K562 (cell line): ENCODE results near the gene CTSF. TPM values are rescaled to one million over a fixed set of nuclear protein-coding genes. Genes with fewer than 3 reads are reported as not detected.
A peak's percentile ranks its signal among the peaks of the same experiment; 100 is the strongest.

ENCODE experiments used
- BCOR ChIP-seq: fragments of 450-650 bp; IDR thresholded peaks from 2 replicates; pipeline ENCODE4 v1.6.1; 2016
- BRD9 ChIP-seq: fragments of 450-650 bp; IDR thresholded peaks from 2 replicates; pipeline ENCODE4 v1.6.1; 2018; ENCODE audit warnings: low read depth; ENCODE audit not compliant: partially characterized antibody
- CBX1 ChIP-seq: sonication (generic); IDR thresholded peaks from 2 replicates; pipeline ENCODE4 v1.6.1; 2016; ENCODE audit warnings: antibody characterized with exemption, low read depth, mild to moderate bottlenecking
- CC2D1A ChIP-seq: fragments of 450-650 bp; IDR thresholded peaks from 2 replicates; pipeline ENCODE4 v1.6.1; 2017; ENCODE audit warnings: mild to moderate bottlenecking
- CHD4 ChIP-seq: fragments of 200-600 bp; sonication (generic); IDR thresholded peaks from 3 replicates; pipeline ENCODE4 v1.6.1; 2012; ENCODE audit warnings: low read depth, mild to moderate bottlenecking, mixed read lengths, low read length, inconsistent platforms; ENCODE audit not compliant: insufficient read depth, insufficient replicate concordance, poor library complexity, severe bottlenecking
- HDAC2 ChIP-seq: fragments of 450-650 bp; IDR thresholded peaks from 2 replicates; pipeline ENCODE4 v1.6.1; 2016; ENCODE audit warnings: mild to moderate bottlenecking
- HDGF ChIP-seq: fragments of 450-650 bp; IDR thresholded peaks from 2 replicates; pipeline ENCODE4 v1.6.1; 2016
- HINFP ChIP-seq: fragments of 450-650 bp; conservative IDR thresholded peaks from 2 replicates; pipeline ENCODE4 v1.6.1; 2016; ENCODE audit warnings: missing genetic modification characterization, low read depth, mild to moderate bottlenecking, control low read depth, missing compliant biosample characterization
- RBM25 ChIP-seq: fragments of 200-400 bp; formaldehyde crosslinking; IDR thresholded peaks from 2 replicates; pipeline ENCODE4 v1.6.1; 2018; ENCODE audit warnings: low read length, low read depth, moderate library complexity; ENCODE audit not compliant: severe bottlenecking
- RCOR1 ChIP-seq, 2 experiments: IDR thresholded peaks; 2 replicates each; pipeline ENCODE4 v1.6.1; 2012; ENCODE audit warnings: low read depth in 2 of 2, low read length in 2 of 2, borderline replicate concordance in 1 of 2, improper control_type of control experiment in 1 of 2
- RHOXF2B ChIP-seq: fragments of 250-450 bp; sonication (Bioruptor Pico); conservative IDR thresholded peaks from 2 replicates; pipeline ENCODE4 v1.5.1; 2021
- SNIP1 ChIP-seq: fragments of 450-650 bp; IDR thresholded peaks from 2 replicates; pipeline ENCODE4 v1.7.1; 2017; ENCODE audit warnings: low read depth, mild to moderate bottlenecking
- SP1 ChIP-seq: sonication (generic); formaldehyde crosslinking; IDR thresholded peaks from 2 replicates; pipeline ENCODE4 v1.8.1; 2022; ENCODE audit warnings: mild to moderate bottlenecking, missing genetic modification reagents
- TBP ChIP-seq: optimal IDR thresholded peaks from 2 replicates; pipeline ENCODE3; 2011; ENCODE audit warnings: low read depth, low read length, improper control_type of control experiment
- TRIM24 ChIP-seq, 2 experiments: fragments of 450-650 bp; IDR thresholded peaks; 2 replicates each; pipeline ENCODE4 v1.6.1; 2016
- VEZF1 ChIP-seq: fragments of 200-800 bp; sonication (Bioruptor generic); IDR thresholded peaks from 2 replicates; pipeline ENCODE4 v1.6.1; 2017; ENCODE audit warnings: missing genetic modification characterization, missing compliant biosample characterization
- ZFP36 ChIP-seq: fragments of 150-350 bp; IDR thresholded peaks from 2 replicates; pipeline ENCODE4 v1.6.1; 2018; ENCODE audit warnings: low read length, low read depth; ENCODE audit not compliant: partially characterized antibody
- ZNF707 ChIP-seq: fragments of 250-450 bp; sonication (Bioruptor Pico); conservative IDR thresholded peaks from 2 replicates; pipeline ENCODE4 v1.8.0; 2022; ENCODE audit warnings: inconsistent platforms, mild to moderate bottlenecking, moderate library complexity
- polyA plus RNA-seq, 8 experiments: library from polyadenylated mRNA; depleted of rRNA in 4 of 8; stranded (reverse) in 5 of 8; unstranded in 3 of 8; fragments of >200 nt; fragmentation: Nextera tagmentation in 2 of 8; fragmentation: Illumina TruSeq in 1 of 8; extraction: Ambion mirVana in 2 of 8; extraction: Trizol in 1 of 8; gene quantifications; 2 replicates each; pipeline versions ENCODE4 v1.2.1 to v1.2.3, GENCODE V29; 2011 to 2014; ENCODE audit warnings: inconsistent platforms in 1 of 8, missing spikeins in 1 of 8
- total RNA-seq, 7 experiments: library from RNA; depleted of rRNA in 6 of 7; stranded (reverse); fragments of >200 nt in 6 of 7; fragmentation: Illumina TruSeq in 2 of 7; extraction: Trizol in 2 of 7; gene quantifications; 2 replicates each; pipeline versions ENCODE4 v1.2.1 to v1.2.3, GENCODE V29; 2011 to 2021; ENCODE audit warnings: low replicate concordance in 1 of 7
- TF ChIP-seq, protein P1 (sequence below): IDR thresholded peaks from 2 replicates; pipeline ENCODE4 v1.6.1; 2016; ENCODE audit warnings: missing genetic modification characterization, missing compliant biosample characterization
- TF ChIP-seq, protein P2 (sequence below): fragments of 450-650 bp; IDR thresholded peaks from 2 replicates; pipeline ENCODE4 v1.6.1; 2016; ENCODE audit warnings: borderline replicate concordance
- TF ChIP-seq, protein P3 (sequence below), 3 experiments: fragments of 200-800 bp in 1 of 3; sonication (Bioruptor generic) in 1 of 3; sonication (generic) in 1 of 3; formaldehyde crosslinking in 1 of 3; IDR thresholded peaks; 2 replicates each; pipeline versions ENCODE4 v1.6.1 to v1.8.0; 2016 to 2022; ENCODE audit warnings: mild to moderate bottlenecking in 2 of 3, missing compliant biosample characterization in 2 of 3, missing genetic modification characterization in 2 of 3, missing genetic modification reagents in 1 of 3

CTSF gene
- total and polyA plus RNA-seq, 9 of the 15 experiments (the other 6 are each of a cell fraction or from before 2014, with no cell fraction given), result 0.41 to 10.5 (median 3.8) TPM

- peak; percentile 65 for TF ChIP-seq VEZF1 (CRISPR knock-in tag)
- TF ChIP-seq, protein P1, sequence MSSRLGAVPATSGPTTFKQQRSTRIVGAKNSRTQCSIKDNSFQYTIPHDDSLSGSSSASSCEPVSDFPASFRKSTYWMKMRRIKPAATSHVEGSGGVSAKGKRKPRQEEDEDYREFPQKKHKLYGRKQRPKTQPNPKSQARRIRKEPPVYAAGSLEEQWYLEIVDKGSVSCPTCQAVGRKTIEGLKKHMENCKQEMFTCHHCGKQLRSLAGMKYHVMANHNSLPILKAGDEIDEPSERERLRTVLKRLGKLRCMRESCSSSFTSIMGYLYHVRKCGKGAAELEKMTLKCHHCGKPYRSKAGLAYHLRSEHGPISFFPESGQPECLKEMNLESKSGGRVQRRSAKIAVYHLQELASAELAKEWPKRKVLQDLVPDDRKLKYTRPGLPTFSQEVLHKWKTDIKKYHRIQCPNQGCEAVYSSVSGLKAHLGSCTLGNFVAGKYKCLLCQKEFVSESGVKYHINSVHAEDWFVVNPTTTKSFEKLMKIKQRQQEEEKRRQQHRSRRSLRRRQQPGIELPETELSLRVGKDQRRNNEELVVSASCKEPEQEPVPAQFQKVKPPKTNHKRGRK (tag), result no peak
- no peak for TF ChIP-seq SNIP1
- peak; percentile 100 for TF ChIP-seq BCOR
- peak; percentile 98 for TF ChIP-seq CBX1
- peak; percentile 95; the same call in 1 of the 2 replicates for TF ChIP-seq HDGF
- 0 out of 4 replicates have a peak, but pooled peaks of 1 of the 2 experiments have one; percentile 5 for TF ChIP-seq TRIM24 (IDR thresholded peaks at IDR 0.05)
- TF ChIP-seq ZFP36, result peak; percentile 92
- TF ChIP-seq, protein P2, sequence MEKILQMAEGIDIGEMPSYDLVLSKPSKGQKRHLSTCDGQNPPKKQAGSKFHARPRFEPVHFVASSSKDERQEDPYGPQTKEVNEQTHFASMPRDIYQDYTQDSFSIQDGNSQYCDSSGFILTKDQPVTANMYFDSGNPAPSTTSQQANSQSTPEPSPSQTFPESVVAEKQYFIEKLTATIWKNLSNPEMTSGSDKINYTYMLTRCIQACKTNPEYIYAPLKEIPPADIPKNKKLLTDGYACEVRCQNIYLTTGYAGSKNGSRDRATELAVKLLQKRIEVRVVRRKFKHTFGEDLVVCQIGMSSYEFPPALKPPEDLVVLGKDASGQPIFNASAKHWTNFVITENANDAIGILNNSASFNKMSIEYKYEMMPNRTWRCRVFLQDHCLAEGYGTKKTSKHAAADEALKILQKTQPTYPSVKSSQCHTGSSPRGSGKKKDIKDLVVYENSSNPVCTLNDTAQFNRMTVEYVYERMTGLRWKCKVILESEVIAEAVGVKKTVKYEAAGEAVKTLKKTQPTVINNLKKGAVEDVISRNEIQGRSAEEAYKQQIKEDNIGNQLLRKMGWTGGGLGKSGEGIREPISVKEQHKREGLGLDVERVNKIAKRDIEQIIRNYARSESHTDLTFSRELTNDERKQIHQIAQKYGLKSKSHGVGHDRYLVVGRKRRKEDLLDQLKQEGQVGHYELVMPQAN, result no peak
- peak; percentile 92 for TF ChIP-seq BRD9
- TF ChIP-seq HDAC2, result peak; percentile 99
- TF ChIP-seq SP1 (CRISPR knock-in tag), result peak; percentile 7; the same call in 1 of the 2 replicates
- no peak for TF ChIP-seq HINFP (tag)
- TF ChIP-seq ZNF707 (CRISPR knock-in tag), result no peak
- TF ChIP-seq, protein P3, sequence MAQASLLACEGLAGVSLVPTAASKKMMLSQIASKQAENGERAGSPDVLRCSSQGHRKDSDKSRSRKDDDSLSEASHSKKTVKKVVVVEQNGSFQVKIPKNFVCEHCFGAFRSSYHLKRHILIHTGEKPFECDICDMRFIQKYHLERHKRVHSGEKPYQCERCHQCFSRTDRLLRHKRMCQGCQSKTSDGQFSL (CRISPR knock-in tag; IDR thresholded peaks at IDR 0.05), result no peak
- TF ChIP-seq, protein P3 (tag; IDR thresholded peaks at IDR 0.05), result 0 out of 4 replicates have a peak, but pooled peaks of 1 of the 2 experiments have one; percentile 9
- peak; percentile 55 to 91; a peak in 3 of 4 replicates for TF ChIP-seq RCOR1 (IDR thresholded peaks at IDR 0.05; ENCODE audit: borderline replicate concordance in 1 of 2, low read depth in 2 of 2, low read length in 2 of 2)
- no peak for TF ChIP-seq RHOXF2B
- no peak for TF ChIP-seq TBP
- peak; percentile 75; the same call in 1 of the 2 replicates for TF ChIP-seq CC2D1A
- peak; percentile 100 for TF ChIP-seq CHD4
- TF ChIP-seq RBM25, result peak; percentile 92
These were observed 21.9 kb downstream of the CTSF start, which contains the start of gene ACTN3 (continued) for GRCh38 chr11:66546368-66546965.
